Tibial artery (tissue), 4 donors: ENCODE data around the gene TENM3.

ENCODE experiments used
- DNase-seq, 2 donors: peaks; one replicate each; pipeline ENCODE4 v3.0.0-alpha.2; 2019
- H3K27ac ChIP-seq, 2 donors: fragments of 200-600 bp; sonication (generic) in 1 of 2; 1 replicate in 1 of 2; 2 replicates in 1 of 2; pipeline ENCODE4 v1.5.1; 2018 to 2019; ENCODE audit warnings: mild to moderate bottlenecking in 1 of 2
- H3K27me3 ChIP-seq, 2 donors: fragments of 200-600 bp; sonication (generic) in 1 of 2; one replicate each; pipeline versions ENCODE4 v1.5.1 to v1.6.0; 2016 to 2019
- H3K36me3 ChIP-seq, 3 donors: fragments of 200-600 bp; sonication (generic) in 2 of 3; one replicate each; pipeline ENCODE4 v1.5.1; 2016 to 2019; ENCODE audit warnings: mild to moderate bottlenecking in 2 of 3
- H3K4me1 ChIP-seq, 4 donors: fragments of 200-600 bp; sonication (generic) in 2 of 4; 1 replicate in 3 of 4; 2 replicates in 1 of 4; pipeline ENCODE4 v1.5.1; 2016 to 2019
- H3K4me3 ChIP-seq, 2 donors: fragments of 200-600 bp; sonication (generic) in 1 of 2; 1 replicate in 1 of 2; 2 replicates in 1 of 2; pipeline ENCODE4 v1.5.1; 2018 to 2019; ENCODE audit warnings: mild to moderate bottlenecking in 2 of 2
- H3K9me3 ChIP-seq, 3 donors: fragments of 200-600 bp; sonication (generic) in 1 of 3; one replicate each; pipeline ENCODE4 v1.5.1; 2016 to 2019
- CTCF ChIP-seq, 2 experiments: fragments of 200-600 bp in 1 of 2; fragments of 450-650 bp in 1 of 2; IDR thresholded peaks; one replicate each; pipeline ENCODE4 v1.5.1; 2017 to 2019; ENCODE audit warnings: antibody characterized with exemption in 2 of 2, mild to moderate bottlenecking in 1 of 2, moderate library complexity in 1 of 2
- intact Hi-C: fragments of 100-400 bp; cut with DNase I; formaldehyde crosslinking; loops from one replicate; pipeline ENCODE4 v1.15.0; 2023; ENCODE audit warnings: low total_unique reads

TENM3 gene

GRCh38 chr4:182246401-182247205 lies 3.4 kb downstream of the TENM3 start:
- intact Hi-C loops, result no loop called here
- H3K4me1 ChIP-seq, result no peaks in the 10 kb centered on the region
- no peaks in the 10 kb centered on the region for H3K36me3 ChIP-seq
- no peak for TF ChIP-seq CTCF (IDR thresholded peaks at IDR 0.05)
- no peaks in the 10 kb centered on the region for H3K9me3 ChIP-seq
- H3K27ac ChIP-seq, result no peak overlapping the region
- H3K4me3 ChIP-seq, result no peak overlapping the region
- DNase-seq, result no peak
- no peaks in the 10 kb centered on the region for H3K27me3 ChIP-seq

- H3K27me3 ChIP-seq, result no peaks in the 10 kb centered on the region
- no peak overlapping the region for H3K4me3 ChIP-seq
- no peaks in the 10 kb centered on the region for H3K4me1 ChIP-seq
- no peaks in the 10 kb centered on the region for H3K36me3 ChIP-seq
- H3K9me3 ChIP-seq, result no peaks in the 10 kb centered on the region
- intact Hi-C loops, result no loop called here
- DNase-seq, result no peak
- TF ChIP-seq CTCF (IDR thresholded peaks at IDR 0.05), result no peak
- H3K27ac ChIP-seq, result no peak overlapping the region
These were observed 5.1 kb downstream of the TENM3 start for GRCh38 chr4:182248295-182248694.

GRCh38 chr4:182250446-182250845 lies 7.2 kb downstream of the TENM3 start:
- H3K36me3 ChIP-seq, result no peaks in the 10 kb centered on the region
- H3K9me3 ChIP-seq, result no peaks in the 10 kb centered on the region
- H3K27me3 ChIP-seq, result no peaks in the 10 kb centered on the region
- H3K4me1 ChIP-seq, result no peaks in the 10 kb centered on the region
- no peak for TF ChIP-seq CTCF (IDR thresholded peaks at IDR 0.05)
- DNase-seq, result no peak
- intact Hi-C loops, result no loop called here
- H3K4me3 ChIP-seq, result no peak overlapping the region
- H3K27ac ChIP-seq, result no peak overlapping the region

- no peaks in the 10 kb centered on the region for H3K36me3 ChIP-seq
- no peak for DNase-seq
- H3K4me1 ChIP-seq, result no peaks in the 10 kb centered on the region
- no peak overlapping the region for H3K27ac ChIP-seq
- intact Hi-C loops, result no loop called here
- no peaks in the 10 kb centered on the region for H3K27me3 ChIP-seq
- TF ChIP-seq CTCF (IDR thresholded peaks at IDR 0.05), result no peak
- no peak overlapping the region for H3K4me3 ChIP-seq
- no peaks in the 10 kb centered on the region for H3K9me3 ChIP-seq
These were observed 7.9 kb downstream of the TENM3 start for GRCh38 chr4:182251116-182251515.

GRCh38 chr4:182252220-182252619 lies 9.0 kb downstream of the TENM3 start:
- H3K27me3 ChIP-seq, result no peaks in the 10 kb centered on the region
- no peaks in the 10 kb centered on the region for H3K4me1 ChIP-seq
- DNase-seq, result no peak
- no peak overlapping the region for H3K4me3 ChIP-seq
- no peak for TF ChIP-seq CTCF (IDR thresholded peaks at IDR 0.05)
- no peak overlapping the region for H3K27ac ChIP-seq
- intact Hi-C loops, result no loop called here
- no peaks in the 10 kb centered on the region for H3K36me3 ChIP-seq
- no peaks in the 10 kb centered on the region for H3K9me3 ChIP-seq
